CD4-positive, CD25-positive, alpha-beta regulatory T cell (primary cell): ENCODE data around the gene TMEM150B. TPM values are rescaled to one million over a fixed set of nuclear protein-coding genes. Genes with fewer than 3 reads are reported as not detected.

Experiments
- ATAC-seq, 2 donors: fragments of 150-1000 bp; cut with Tn5 transposase; one replicate each; pipeline ENCODE4 v1.10.0; 2021; ENCODE audit warnings: low read depth in 2 of 2, moderate number of reproducible peaks in 2 of 2, moderate library complexity in 1 of 2
- DNase-seq, 3 donors: peaks; one replicate each; pipeline versions ENCODE4 v3.0.0 to v3.0.0-alpha.2; 2012 to 2022; ENCODE audit warnings: mixed read lengths in 1 of 3
- H3K27ac ChIP-seq: one replicate; pipeline ENCODE4 v1.7.0; 2013; ENCODE audit warnings: mild to moderate bottlenecking, low read length; ENCODE audit not compliant: insufficient read depth, poor library complexity, severe bottlenecking
- H3K27me3 ChIP-seq: one replicate; pipeline ENCODE4 v1.7.0; 2013; ENCODE audit warnings: low read length; ENCODE audit not compliant: control insufficient read depth, insufficient read depth
- H3K36me3 ChIP-seq: one replicate; pipeline ENCODE4 v1.7.0; 2013; ENCODE audit warnings: mild to moderate bottlenecking, low read length, moderate library complexity; ENCODE audit not compliant: control insufficient read depth, insufficient read depth
- H3K4me1 ChIP-seq: 2 replicates; pipeline ENCODE4 v1.7.0; 2013; ENCODE audit warnings: mild to moderate bottlenecking, low read length; ENCODE audit not compliant: insufficient read depth, control insufficient read depth, poor library complexity, severe bottlenecking
- H3K4me3 ChIP-seq: one replicate; pipeline ENCODE4 v1.7.0; 2013; ENCODE audit warnings: low read depth, mild to moderate bottlenecking, low read length, moderate library complexity
- H3K9me3 ChIP-seq, 2 experiments: 1 replicate in 1 of 2; 2 replicates in 1 of 2; pipeline ENCODE4 v1.7.0; 2013; ENCODE audit warnings: low read length in 2 of 2, mild to moderate bottlenecking in 1 of 2, moderate library complexity in 1 of 2; ENCODE audit not compliant: control insufficient read depth in 2 of 2
- H3K27ac Mint-ChIP-seq, 3 donors: one replicate each; pipeline ENCODE4 v1.8.0; 2020 to 2022; ENCODE audit warnings: mild to moderate bottlenecking in 3 of 3, mixed read lengths in 3 of 3, moderate library complexity in 2 of 3
- H3K27me3 Mint-ChIP-seq: one replicate; pipeline ENCODE4 v1.8.0; 2022; ENCODE audit warnings: mild to moderate bottlenecking, mixed read lengths
- H3K36me3 Mint-ChIP-seq: one replicate; pipeline ENCODE4 v1.8.0; 2020; ENCODE audit warnings: mixed read lengths
- H3K4me1 Mint-ChIP-seq, 4 donors: one replicate each; pipeline ENCODE4 v1.8.0; 2020 to 2022; ENCODE audit warnings: mixed read lengths in 4 of 4, mild to moderate bottlenecking in 1 of 4
- H3K4me3 Mint-ChIP-seq, 4 donors: one replicate each; pipeline ENCODE4 v1.8.0; 2020 to 2022; ENCODE audit warnings: mild to moderate bottlenecking in 4 of 4, mixed read lengths in 4 of 4, moderate library complexity in 3 of 4
- H3K9me3 Mint-ChIP-seq, 7 donors: one replicate each; pipeline ENCODE4 v1.8.0; 2020 to 2022; ENCODE audit warnings: mixed read lengths in 7 of 7, mild to moderate bottlenecking in 3 of 7, moderate library complexity in 2 of 7
- polyA plus RNA-seq, 4 donors: library from polyadenylated mRNA; unstranded; fragments of 300-500 nt; fragmentation: Illumina TruSeq; gene quantifications; one replicate each; pipeline ENCODE4 v1.2.3, GENCODE V29; 2021
- total RNA-seq: library from RNA; stranded (reverse); gene quantifications from one replicate; pipeline ENCODE4 v1.2.3, GENCODE V29; 2022

Gene TMEM150B
- total and polyA plus RNA-seq, 5 donors from 2014 or later, result 2.1 TPM; not detected in 4

DNA sequence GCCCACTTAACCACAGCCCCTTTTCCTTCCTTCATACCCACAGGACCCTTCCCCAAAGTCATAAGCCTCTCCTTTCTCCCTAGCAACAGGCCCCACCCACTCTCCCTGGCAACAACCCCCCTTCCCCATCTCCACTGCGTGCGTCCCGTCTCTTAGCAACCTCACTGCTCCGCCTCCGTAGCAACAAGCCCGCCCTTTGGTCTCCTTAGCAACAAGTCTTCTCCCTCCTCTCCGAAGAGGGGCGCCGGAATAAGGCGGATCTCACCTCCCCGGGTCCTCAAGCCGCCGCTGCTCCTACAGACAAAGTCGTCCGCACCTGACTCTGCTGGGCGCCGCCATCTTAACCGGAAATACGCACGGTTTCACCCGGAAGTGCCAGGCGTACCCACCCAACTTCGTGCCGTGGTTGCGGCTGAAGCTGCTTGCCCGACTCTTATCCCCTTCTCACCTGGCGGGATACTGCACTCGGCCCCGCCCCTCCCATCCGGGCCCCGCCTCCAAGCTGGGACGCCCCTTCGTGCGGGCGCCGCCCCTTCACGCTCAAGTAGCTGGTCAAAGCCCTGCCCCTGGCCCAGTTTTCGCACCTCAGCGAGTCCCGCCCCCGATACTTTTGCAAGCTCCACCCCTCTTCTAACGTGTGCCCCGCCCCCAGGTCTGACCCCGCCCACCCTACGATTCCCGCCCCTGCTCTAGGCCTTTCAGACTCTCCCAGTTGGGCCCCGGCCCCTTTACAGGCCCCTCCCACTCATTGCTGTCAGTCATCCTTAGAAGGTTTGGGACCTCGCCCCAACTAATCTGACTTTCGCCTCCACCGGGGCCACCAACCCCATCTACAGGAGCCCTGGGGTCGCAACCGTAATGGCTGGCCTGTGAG, 45.1 kb downstream of the TMEM150B start, which contains the start of gene HSPBP1:
TSS of gene HSPBP1 (minus strand) at position 341 of the 874 bp plus-strand sequence. CDS start 502 bp downstream, outside the sequence.
- Histone ChIP-seq H3K27ac (peak within 1 kb of the TSS; percentile 88), H3K27me3 (no peaks in the 10 kb centered on the region), H3K4me1 (peaks cover 38% of the 10 kb centered on the region), H3K4me3 (peak within 1 kb of the TSS; percentile 71), H3K36me3 (peaks cover 10% of the 10 kb centered on the region), H3K9me3 (no peaks in the 10 kb centered on the region)
- Mint-ChIP-seq H3K4me1 (peaks cover 6 to 51% (median 26%) of the 10 kb centered on the region in 4 donors), H3K9me3 (no peaks in the 10 kb centered on the region), H3K36me3 (peaks cover 24% of the 10 kb centered on the region), H3K27ac (peak within 1 kb of the TSS; percentile 94 to 100 (median 97)), H3K4me3 (peak within 1 kb of the TSS; percentile 86 to 100 (median 98)), H3K27me3 (peaks cover 16% of the 10 kb centered on the region)
- DNase-seq (peak; percentile 91 to 98 (median 95)), ATAC-seq (peak; percentile 89 to 91)

DNA sequence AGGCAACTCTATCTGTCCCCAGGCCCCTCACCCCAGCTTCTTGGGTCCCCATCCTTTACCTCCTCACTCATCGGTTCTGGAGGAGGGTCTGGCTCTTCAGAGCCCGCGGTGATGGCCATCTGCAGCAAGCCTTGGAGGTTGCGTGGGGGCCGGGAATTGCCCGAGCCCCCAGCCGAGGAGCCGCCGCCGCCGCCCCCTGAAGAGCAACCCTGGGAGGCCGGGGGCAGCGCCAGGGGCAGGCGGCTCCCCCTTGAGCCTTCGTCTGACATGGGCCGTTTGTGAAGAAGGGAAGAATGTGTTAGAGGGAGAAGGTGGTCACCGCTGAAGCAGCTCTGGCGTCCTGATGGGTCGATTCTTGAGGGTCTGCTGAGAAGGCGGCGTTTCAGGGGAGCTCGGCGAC, 45.8 kb downstream of the TMEM150B start:
- Histone ChIP-seq H3K4me3 (peak overlapping the region; percentile 71), H3K27me3 (no peaks in the 10 kb centered on the region), H3K27ac (peak overlapping the region; percentile 88), H3K4me1 (peaks cover 38% of the 10 kb centered on the region), H3K36me3 (peaks cover 10% of the 10 kb centered on the region), H3K9me3 (no peaks in the 10 kb centered on the region)
- Mint-ChIP-seq H3K9me3 (no peaks in the 10 kb centered on the region), H3K4me3 (peak overlapping the region; percentile 86 to 100 (median 98)), H3K27me3 (peaks cover 14% of the 10 kb centered on the region), H3K27ac (peak overlapping the region; percentile 94 to 100 (median 97)), H3K4me1 (peaks cover 6 to 51% (median 26%) of the 10 kb centered on the region in 4 donors), H3K36me3 (peaks cover 28% of the 10 kb centered on the region)
- DNase-seq, result no peak
- no peak for ATAC-seq

DNA sequence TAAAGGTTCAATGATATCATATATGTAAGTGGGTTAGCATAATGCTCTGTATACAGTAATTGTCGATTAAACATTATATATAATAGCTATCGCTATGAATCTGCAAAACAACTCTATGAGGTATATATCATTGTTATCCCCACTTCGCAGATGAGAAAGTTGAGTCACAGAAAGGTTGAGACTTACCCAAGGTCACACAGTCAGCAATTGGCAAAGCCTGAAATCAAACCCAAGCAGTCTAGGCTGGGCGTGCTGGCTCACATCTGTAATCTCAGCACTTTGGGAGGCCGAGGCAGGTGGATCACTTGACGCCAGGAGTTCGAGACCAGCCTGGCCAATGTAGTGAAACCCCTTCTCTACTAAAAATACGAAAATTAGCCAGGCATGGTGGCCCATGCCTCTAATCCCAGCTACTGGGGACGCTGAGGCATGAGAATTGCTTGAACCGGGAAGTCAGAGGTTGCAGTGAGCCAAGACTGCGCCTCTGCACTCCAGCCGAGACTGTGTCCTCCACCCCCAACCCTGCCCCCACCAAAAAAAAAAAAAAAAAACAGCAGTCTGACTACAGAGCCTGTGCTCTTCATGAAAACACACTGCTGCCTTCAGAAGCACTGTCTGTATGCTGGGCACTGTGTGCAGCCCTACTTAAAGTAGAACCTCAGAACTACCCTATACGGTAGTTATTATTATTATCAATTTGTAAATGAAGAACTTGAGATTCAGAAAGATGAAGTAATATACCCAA, 46.6 kb downstream of the TMEM150B start:
- DNase-seq (no peak), ATAC-seq (no peak)
- peak overlapping the region; percentile 55 to 99 (median 68) for H3K4me3 Mint-ChIP-seq
- H3K9me3 Mint-ChIP-seq, result no peaks in the 10 kb centered on the region
- H3K27ac Mint-ChIP-seq, result peak overlapping the region in 2 of 3 donors; percentile 78 to 94
- peaks cover 6 to 50% (median 25%) of the 10 kb centered on the region in 4 donors for H3K4me1 Mint-ChIP-seq
- no peaks in the 10 kb centered on the region for H3K9me3 ChIP-seq
- peaks cover 37% of the 10 kb centered on the region for H3K4me1 ChIP-seq
- no peaks in the 10 kb centered on the region for H3K27me3 ChIP-seq
- no peak overlapping the region for H3K4me3 ChIP-seq
- peaks cover 30% of the 10 kb centered on the region for H3K36me3 Mint-ChIP-seq
- peak overlapping the region; percentile 88 for H3K27ac ChIP-seq
- H3K36me3 ChIP-seq, result peaks cover 16% of the 10 kb centered on the region
- peaks cover 14% of the 10 kb centered on the region for H3K27me3 Mint-ChIP-seq

DNA sequence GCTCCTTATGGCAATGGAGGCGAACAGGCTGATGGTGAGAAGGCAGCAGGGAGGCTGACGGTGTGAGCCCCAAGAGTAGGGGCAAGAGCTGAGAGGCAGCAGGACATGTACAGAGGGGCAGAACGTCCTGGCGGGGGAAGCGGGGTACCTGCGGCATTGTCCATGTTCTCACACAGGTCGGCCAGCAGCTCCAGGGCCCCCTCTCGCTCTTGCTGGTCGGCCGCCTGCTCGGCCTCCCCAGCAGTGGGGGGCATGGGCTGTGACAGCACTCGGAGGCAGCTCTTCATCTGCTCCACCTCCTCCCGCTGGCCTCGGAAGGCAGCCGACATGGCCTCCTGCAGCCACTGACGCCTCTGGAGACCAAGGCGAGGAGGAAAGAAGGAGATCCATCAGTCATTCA, 47.6 kb downstream of the TMEM150B start:
- Mint-ChIP-seq H3K9me3 (no peaks in the 10 kb centered on the region), H3K4me3 (peak overlapping the region in 3 of 4 donors; percentile 52 to 69 (median 55)), H3K27me3 (peaks cover 5% of the 10 kb centered on the region), H3K4me1 (peaks cover 6 to 42% (median 23%) of the 10 kb centered on the region in 4 donors), H3K36me3 (peaks cover 31% of the 10 kb centered on the region), H3K27ac (peak overlapping the region in 1 of 3 donors; percentile 76)
- Histone ChIP-seq H3K27ac (no peak overlapping the region), H3K4me3 (no peak overlapping the region), H3K27me3 (no peaks in the 10 kb centered on the region), H3K4me1 (peaks cover 33% of the 10 kb centered on the region), H3K36me3 (peaks cover 25% of the 10 kb centered on the region), H3K9me3 (no peaks in the 10 kb centered on the region)
- DNase-seq (no peak), ATAC-seq (no peak)

DNA sequence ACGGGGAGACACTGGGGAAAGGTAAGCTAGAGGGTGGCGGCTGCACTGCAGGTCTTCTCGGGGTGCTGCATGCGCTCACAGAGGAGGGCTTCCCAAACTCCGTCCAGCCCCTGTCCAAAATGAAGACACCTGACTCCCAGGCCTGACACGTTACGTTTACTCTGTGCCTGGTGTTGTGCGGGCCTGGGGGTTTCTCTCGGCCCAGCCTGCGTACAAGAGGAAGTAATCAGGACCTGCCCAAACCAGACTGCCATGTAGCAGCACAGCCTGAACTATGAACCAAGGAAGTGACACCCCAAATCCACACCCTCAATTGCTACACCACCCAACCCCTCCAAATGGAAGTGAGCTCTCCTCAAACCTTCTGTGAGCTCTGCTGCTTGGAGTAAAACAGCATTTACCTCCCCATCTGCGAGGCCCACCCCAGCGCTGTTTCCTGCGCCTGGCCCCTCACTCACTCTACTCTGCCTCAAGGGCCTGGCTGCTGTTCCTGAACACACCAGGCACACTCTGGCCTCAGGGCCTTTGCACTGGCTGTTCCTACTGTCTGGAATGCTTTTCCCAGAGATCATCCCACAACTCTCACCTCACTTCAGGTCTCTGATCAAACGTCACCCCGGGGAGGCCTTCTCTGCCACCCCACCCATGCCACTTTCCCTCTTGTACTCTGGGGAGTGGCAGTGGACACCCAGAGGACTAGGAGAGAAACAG, 48.3 kb downstream of the TMEM150B start:
- Histone ChIP-seq H3K4me3 (no peak overlapping the region), H3K27ac (peak overlapping the region; percentile 41), H3K27me3 (no peaks in the 10 kb centered on the region), H3K9me3 (no peaks in the 10 kb centered on the region), H3K36me3 (peaks cover 25% of the 10 kb centered on the region), H3K4me1 (peaks cover 33% of the 10 kb centered on the region)
- DNase-seq (peak in 1 of 3 donors; percentile 20), ATAC-seq (no peak)
- Mint-ChIP-seq H3K27me3 (peaks cover 4% of the 10 kb centered on the region), H3K27ac (peak overlapping the region in 2 of 3 donors; percentile 76 to 82), H3K9me3 (no peaks in the 10 kb centered on the region), H3K4me3 (peak overlapping the region; percentile 42 to 82 (median 58)), H3K36me3 (peaks cover 37% of the 10 kb centered on the region), H3K4me1 (peaks cover 6 to 40% (median 23%) of the 10 kb centered on the region in 4 donors)

DNA sequence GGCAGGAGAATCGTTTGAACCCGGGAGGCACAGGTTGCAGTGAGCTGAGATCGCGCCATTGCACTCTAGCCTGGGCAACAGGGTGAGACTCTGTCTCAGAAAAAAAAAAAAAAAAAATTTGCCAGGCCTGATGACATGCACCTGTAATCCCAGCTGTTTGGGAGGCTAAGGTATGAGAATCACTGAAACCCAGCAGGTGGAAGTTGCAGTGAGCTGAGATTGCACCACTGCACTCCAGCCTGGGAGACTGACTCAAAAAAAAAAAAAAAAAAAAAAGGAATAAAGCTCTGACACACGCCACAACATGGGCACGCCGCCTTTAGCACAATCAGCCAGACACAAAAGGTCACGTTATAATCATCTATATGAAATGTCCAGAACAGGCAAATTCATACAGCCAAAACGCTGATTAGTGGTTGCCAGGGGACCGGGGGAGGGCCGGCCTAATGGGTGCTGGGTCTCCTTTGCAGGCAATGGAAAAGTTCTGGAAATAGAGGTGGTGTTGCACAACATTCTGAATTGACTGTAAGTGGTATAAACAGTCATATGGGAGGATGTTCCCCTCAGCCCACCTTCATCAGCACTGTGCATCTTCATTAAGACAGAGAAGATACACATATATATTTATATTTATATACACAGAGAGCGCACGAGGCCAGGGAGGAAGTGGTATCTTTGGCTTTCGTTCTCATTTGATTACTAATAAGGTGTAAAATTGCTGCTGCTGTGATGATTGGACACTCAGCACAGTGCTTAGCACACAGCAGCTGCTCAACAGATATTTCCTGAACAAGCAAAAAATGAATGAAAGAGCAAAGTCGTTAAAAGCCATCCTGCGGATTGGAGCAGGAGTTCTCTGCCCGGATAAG, 49.1 kb downstream of the TMEM150B start:
- H3K36me3 Mint-ChIP-seq, result peaks cover 41% of the 10 kb centered on the region
- peaks cover under 1 to 37% (median 23%) of the 10 kb centered on the region in 4 donors for H3K4me1 Mint-ChIP-seq
- H3K36me3 ChIP-seq, result peaks cover 25% of the 10 kb centered on the region
- peak overlapping the region; percentile 41 for H3K27ac ChIP-seq
- no peak overlapping the region for H3K4me3 ChIP-seq
- no peaks in the 10 kb centered on the region for H3K27me3 Mint-ChIP-seq
- DNase-seq (peak in 2 of 3 donors; percentile 37 to 50), ATAC-seq (no peak)
- peaks cover 33% of the 10 kb centered on the region for H3K4me1 ChIP-seq
- peak overlapping the region; percentile 69 to 88 (median 76) for H3K27ac Mint-ChIP-seq
- peak overlapping the region in 3 of 4 donors; percentile 55 to 82 (median 62) for H3K4me3 Mint-ChIP-seq
- no peaks in the 10 kb centered on the region for H3K27me3 ChIP-seq
- no peaks in the 10 kb centered on the region for H3K9me3 ChIP-seq
- no peaks in the 10 kb centered on the region for H3K9me3 Mint-ChIP-seq
